OCI-LY3 (cell line): ENCODE results near the gene SHROOM2.

Experiments
- H2AFZ ChIP-seq: fragments of 200-600, 300-600 bp; shearing (Covaris generic); 2 replicates; pipeline ENCODE4 v1.6.0; 2014; ENCODE audit warnings: antibody characterized with exemption, low read depth, low read length
- H3K27ac ChIP-seq: fragments of 200-600, 300-600 bp; sonication (generic); 2 replicates; pipeline ENCODE4 v1.5.1; 2014; ENCODE audit warnings: mild to moderate bottlenecking, low read length, moderate library complexity, mixed read lengths
- H3K27me3 ChIP-seq: fragments of 200-600, 300-600 bp; sonication (generic); 2 replicates; pipeline ENCODE4 v1.6.1; 2014; ENCODE audit warnings: low read depth, low read length, mixed read lengths
- H3K36me3 ChIP-seq: fragments of 200-600, 300-600 bp; sonication (generic); replicated peaks from 2 replicates; pipeline ENCODE3; 2014; ENCODE audit warnings: low read depth, low read length, mixed read lengths
- H3K4me1 ChIP-seq: fragments of 300-600, 200-600 bp; sonication (generic); 2 replicates; pipeline ENCODE4 v1.6.1; 2014; ENCODE audit warnings: low read length, mixed read lengths
- H3K4me2 ChIP-seq: fragments of 200-600, 300-600 bp; sonication (generic); 2 replicates; pipeline ENCODE4 v1.6.1; 2014; ENCODE audit warnings: low read length, mixed read lengths
- H3K4me3 ChIP-seq: fragments of 300-600, 200-600 bp; sonication (generic); 2 replicates; pipeline ENCODE4 v1.5.1; 2014; ENCODE audit warnings: antibody characterized with exemption, mild to moderate bottlenecking, low read length, moderate library complexity
- H3K79me2 ChIP-seq: fragments of 300-600, 200-600 bp; shearing (Covaris generic); 2 replicates; pipeline ENCODE4 v1.6.1; 2014; ENCODE audit warnings: mild to moderate bottlenecking, low read length, mixed read lengths
- H3K9ac ChIP-seq: fragments of 300-600, 200-600 bp; shearing (Covaris generic); 2 replicates; pipeline ENCODE4 v1.6.0; 2014; ENCODE audit warnings: mild to moderate bottlenecking, low read length, moderate library complexity
- H3K9me3 ChIP-seq: fragments of 200-600, 300-600 bp; shearing (Covaris generic); 2 replicates; pipeline ENCODE4 v1.6.1; 2014; ENCODE audit warnings: low read length, mixed read lengths; ENCODE audit not compliant: insufficient read depth
- H4K20me1 ChIP-seq: fragments of 200-600, 300-600 bp; sonication (generic); 2 replicates; pipeline ENCODE4 v1.6.1; 2016; ENCODE audit warnings: low read length, mixed read lengths; ENCODE audit not compliant: insufficient read depth
- CTCF ChIP-seq: fragments of 200-600, 300-600 bp; sonication (generic); IDR thresholded peaks from 2 replicates; pipeline ENCODE4 v1.5.1; 2014; ENCODE audit warnings: antibody characterized with exemption, low read length, low read depth
- EZH2phosphoT487 ChIP-seq: fragments of 200-600 bp; shearing (Covaris generic); IDR thresholded peaks from 2 replicates; pipeline ENCODE4 v1.6.1; 2018; ENCODE audit warnings: antibody characterized with exemption, mixed run types, low read depth

Gene SHROOM2

GRCh38 chrX:9980401-9980800 is 194.2 kb downstream of the SHROOM2 start:
- TF ChIP-seq CTCF (no peak), EZH2phosphoT487 (no peak)
- H3K36me3 ChIP-seq = no peaks in the 10 kb centered on the region
- no peaks in the 10 kb centered on the region for H4K20me1 ChIP-seq
- H3K9ac ChIP-seq = no peak overlapping the region
- no peak overlapping the region for H2AFZ ChIP-seq
- H3K4me2 ChIP-seq = no peak overlapping the region
- H3K4me3 ChIP-seq = no peak overlapping the region
- H3K79me2 ChIP-seq = no peaks in the 10 kb centered on the region
- H3K27me3 ChIP-seq = no peaks in the 10 kb centered on the region
- H3K4me1 ChIP-seq = peaks cover 8% of the 10 kb centered on the region
- H3K27ac ChIP-seq = no peak overlapping the region
- no peaks in the 10 kb centered on the region for H3K9me3 ChIP-seq

GRCh38 chrX:9980927-9981326 is 194.7 kb downstream of the SHROOM2 start:
- no peaks in the 10 kb centered on the region for H3K27me3 ChIP-seq
- H3K36me3 ChIP-seq = no peaks in the 10 kb centered on the region
- H3K9ac ChIP-seq = no peak overlapping the region
- no peaks in the 10 kb centered on the region for H3K9me3 ChIP-seq
- H2AFZ ChIP-seq = no peak overlapping the region
- H3K4me2 ChIP-seq = no peak overlapping the region
- TF ChIP-seq CTCF (no peak), EZH2phosphoT487 (no peak)
- H3K79me2 ChIP-seq = no peaks in the 10 kb centered on the region
- no peaks in the 10 kb centered on the region for H4K20me1 ChIP-seq
- no peak overlapping the region for H3K27ac ChIP-seq
- H3K4me3 ChIP-seq = no peak overlapping the region
- H3K4me1 ChIP-seq = peaks cover 8% of the 10 kb centered on the region

- no peaks in the 10 kb centered on the region for H3K9me3 ChIP-seq
- H3K9ac ChIP-seq = no peak overlapping the region
- H3K27ac ChIP-seq = no peak overlapping the region
- TF ChIP-seq EZH2phosphoT487 (no peak), CTCF (no peak)
- no peak overlapping the region for H2AFZ ChIP-seq
- no peaks in the 10 kb centered on the region for H3K36me3 ChIP-seq
- H3K4me2 ChIP-seq = no peak overlapping the region
- no peaks in the 10 kb centered on the region for H4K20me1 ChIP-seq
- no peaks in the 10 kb centered on the region for H3K79me2 ChIP-seq
- peaks cover 8% of the 10 kb centered on the region for H3K4me1 ChIP-seq
- H3K4me3 ChIP-seq = no peak overlapping the region
- H3K27me3 ChIP-seq = no peaks in the 10 kb centered on the region
Observed at GRCh38 chrX:9983441-9983840, 197.2 kb downstream of the SHROOM2 start.

- H3K4me1 ChIP-seq = peaks cover 8% of the 10 kb centered on the region
- H3K4me2 ChIP-seq = no peak overlapping the region
- H3K27ac ChIP-seq = no peak overlapping the region
- H3K36me3 ChIP-seq = no peaks in the 10 kb centered on the region
- TF ChIP-seq EZH2phosphoT487 (no peak), CTCF (no peak)
- H3K9me3 ChIP-seq = no peaks in the 10 kb centered on the region
- H3K79me2 ChIP-seq = no peaks in the 10 kb centered on the region
- H3K27me3 ChIP-seq = no peaks in the 10 kb centered on the region
- no peak overlapping the region for H2AFZ ChIP-seq
- H4K20me1 ChIP-seq = no peaks in the 10 kb centered on the region
- no peak overlapping the region for H3K4me3 ChIP-seq
- H3K9ac ChIP-seq = no peak overlapping the region
Observed at GRCh38 chrX:9983846-9984245, 197.6 kb downstream of the SHROOM2 start.
